Measurements from ENCODE around the gene SNX33. TPM values are rescaled to one million over a fixed set of nuclear protein-coding genes. Genes with fewer than 3 reads are reported as not detected.

SNX33 gene
- total RNA-seq, 1 donor from 2014 or later, result 10.1 TPM

DNA sequence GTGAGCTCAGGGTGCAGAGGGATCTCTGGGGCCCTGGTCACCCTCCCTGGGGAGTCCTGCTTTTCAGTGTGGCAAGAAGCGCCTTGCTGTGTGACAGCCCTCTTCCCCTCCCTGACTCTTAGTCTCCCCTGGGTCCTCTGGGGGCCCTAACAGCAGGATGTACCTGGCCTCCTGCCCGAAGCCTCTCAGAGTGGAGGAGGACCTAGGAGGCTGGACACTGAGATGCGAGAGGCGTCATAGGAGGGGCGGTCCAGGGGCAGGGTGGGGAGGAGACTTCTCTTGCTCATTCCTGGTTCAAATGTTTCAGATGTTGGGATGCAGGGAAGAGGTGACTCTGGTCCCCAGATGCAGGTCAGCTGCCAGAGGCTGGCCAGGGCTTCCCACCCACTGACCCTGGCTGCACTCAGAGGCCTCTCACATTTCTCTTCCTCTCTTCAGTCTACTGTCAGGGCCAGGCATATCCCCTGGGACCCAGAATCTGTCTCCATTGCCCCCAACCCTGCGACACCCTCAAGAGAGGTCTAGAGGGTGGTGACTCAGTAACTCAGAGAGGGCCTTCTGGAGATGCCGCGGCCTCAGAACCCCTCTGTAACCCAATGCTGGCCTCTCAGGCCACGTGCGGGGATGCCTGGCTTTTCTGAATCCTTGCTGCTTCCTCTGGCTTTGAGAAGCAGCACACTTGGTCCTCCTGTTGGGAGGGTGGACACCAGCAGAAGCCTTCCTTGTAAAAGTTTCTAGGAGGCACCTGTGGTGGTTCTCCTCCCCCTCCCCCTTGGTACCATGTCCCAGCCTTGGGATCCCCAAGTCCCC lies 25.9 kb downstream of the SNX33 start:
- Mint-ChIP-seq H3K4me1 (peaks cover 19% of the 10 kb centered on the region), H3K9me3 (no peaks in the 10 kb centered on the region), H3K27ac (no peak overlapping the region), H3K36me3 (no peaks in the 10 kb centered on the region), H3K27me3 (ENCODE audit: insufficient read depth, low read depth) (peaks cover 7% of the 10 kb centered on the region), H3K4me3 (no peak overlapping the region)
- no peaks in the 10 kb centered on the region for H3K27me3 ChIP-seq
- H2AFZ ChIP-seq (replicated peaks), result no peak overlapping the region
- DNase-seq (ENCODE audit: low spot score), result no peak
- no peaks in the 10 kb centered on the region for H3K9me3 ChIP-seq (ENCODE audit: low read depth)
- peak overlapping the region; percentile 11 for H3K4me2 ChIP-seq
- no peaks in the 10 kb centered on the region for H3K79me2 ChIP-seq (ENCODE audit: low read depth)
- no peak overlapping the region for H3K4me3 ChIP-seq
- no peak overlapping the region for H3K27ac ChIP-seq
- H3K9ac ChIP-seq, result no peak overlapping the region
- H3F3A ChIP-seq (ENCODE audit: low read depth), result no peaks in the 10 kb centered on the region
- H4K20me1 ChIP-seq (ENCODE audit: low read depth), result no peaks in the 10 kb centered on the region
- TF ChIP-seq, protein P1, sequence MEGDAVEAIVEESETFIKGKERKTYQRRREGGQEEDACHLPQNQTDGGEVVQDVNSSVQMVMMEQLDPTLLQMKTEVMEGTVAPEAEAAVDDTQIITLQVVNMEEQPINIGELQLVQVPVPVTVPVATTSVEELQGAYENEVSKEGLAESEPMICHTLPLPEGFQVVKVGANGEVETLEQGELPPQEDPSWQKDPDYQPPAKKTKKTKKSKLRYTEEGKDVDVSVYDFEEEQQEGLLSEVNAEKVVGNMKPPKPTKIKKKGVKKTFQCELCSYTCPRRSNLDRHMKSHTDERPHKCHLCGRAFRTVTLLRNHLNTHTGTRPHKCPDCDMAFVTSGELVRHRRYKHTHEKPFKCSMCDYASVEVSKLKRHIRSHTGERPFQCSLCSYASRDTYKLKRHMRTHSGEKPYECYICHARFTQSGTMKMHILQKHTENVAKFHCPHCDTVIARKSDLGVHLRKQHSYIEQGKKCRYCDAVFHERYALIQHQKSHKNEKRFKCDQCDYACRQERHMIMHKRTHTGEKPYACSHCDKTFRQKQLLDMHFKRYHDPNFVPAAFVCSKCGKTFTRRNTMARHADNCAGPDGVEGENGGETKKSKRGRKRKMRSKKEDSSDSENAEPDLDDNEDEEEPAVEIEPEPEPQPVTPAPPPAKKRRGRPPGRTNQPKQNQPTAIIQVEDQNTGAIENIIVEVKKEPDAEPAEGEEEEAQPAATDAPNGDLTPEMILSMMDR (IDR thresholded peaks at IDR 0.05), result no peak
- TF ChIP-seq EZH2phosphoT487 (IDR thresholded peaks at IDR 0.05), result no peak
- no peak for TF ChIP-seq EZH2 (IDR thresholded peaks at IDR 0.05)
- no peaks in the 10 kb centered on the region for H3K36me3 ChIP-seq
- H3K4me1 ChIP-seq, result peaks cover 26% of the 10 kb centered on the region

DNA sequence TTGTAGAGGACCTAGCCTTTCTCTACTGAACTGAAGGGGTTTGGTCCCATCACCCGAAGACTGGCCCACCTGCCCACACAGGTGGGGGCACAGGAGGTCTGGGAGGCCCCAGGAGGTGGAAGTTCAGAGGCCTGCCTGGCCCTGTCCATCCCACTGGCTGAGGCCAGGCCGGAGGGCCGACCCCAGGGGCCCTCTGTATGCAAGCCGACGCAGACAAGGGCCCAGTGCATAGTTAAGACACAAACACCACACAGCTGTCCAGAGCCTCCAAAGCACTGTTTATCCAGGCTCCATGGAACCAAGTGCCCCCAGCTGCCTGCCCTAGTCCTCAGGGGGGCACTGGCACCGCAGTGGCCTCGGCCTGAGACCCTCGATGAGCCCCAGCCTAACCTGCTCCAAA lies 26.7 kb downstream of the SNX33 start:
- H3K27ac ChIP-seq, result no peak overlapping the region
- no peaks in the 10 kb centered on the region for H3F3A ChIP-seq (ENCODE audit: low read depth)
- peaks cover 29% of the 10 kb centered on the region for H3K4me1 ChIP-seq
- H3K27me3 ChIP-seq, result no peaks in the 10 kb centered on the region
- no peak overlapping the region for H2AFZ ChIP-seq (replicated peaks)
- no peaks in the 10 kb centered on the region for H4K20me1 ChIP-seq (ENCODE audit: low read depth)
- H3K4me1 Mint-ChIP-seq, result peaks cover 24% of the 10 kb centered on the region
- no peaks in the 10 kb centered on the region for H3K36me3 Mint-ChIP-seq
- no peak overlapping the region for H3K4me3 Mint-ChIP-seq
- H3K9me3 Mint-ChIP-seq, result no peaks in the 10 kb centered on the region
- no peak overlapping the region for H3K27ac Mint-ChIP-seq
- H3K79me2 ChIP-seq (ENCODE audit: low read depth), result no peaks in the 10 kb centered on the region
- peaks cover 10% of the 10 kb centered on the region for H3K27me3 Mint-ChIP-seq (ENCODE audit: insufficient read depth, low read depth)
- no peak overlapping the region for H3K9ac ChIP-seq
- H3K36me3 ChIP-seq, result no peaks in the 10 kb centered on the region
- no peaks in the 10 kb centered on the region for H3K9me3 ChIP-seq (ENCODE audit: low read depth)
- TF ChIP-seq, protein P1 (IDR thresholded peaks at IDR 0.05), result no peak
- TF ChIP-seq EZH2 (IDR thresholded peaks at IDR 0.05) (no peak), EZH2phosphoT487 (IDR thresholded peaks at IDR 0.05) (no peak)
- no peak overlapping the region for H3K4me2 ChIP-seq
- H3K4me3 ChIP-seq, result no peak overlapping the region
- no peak for DNase-seq (ENCODE audit: low spot score)

DNA sequence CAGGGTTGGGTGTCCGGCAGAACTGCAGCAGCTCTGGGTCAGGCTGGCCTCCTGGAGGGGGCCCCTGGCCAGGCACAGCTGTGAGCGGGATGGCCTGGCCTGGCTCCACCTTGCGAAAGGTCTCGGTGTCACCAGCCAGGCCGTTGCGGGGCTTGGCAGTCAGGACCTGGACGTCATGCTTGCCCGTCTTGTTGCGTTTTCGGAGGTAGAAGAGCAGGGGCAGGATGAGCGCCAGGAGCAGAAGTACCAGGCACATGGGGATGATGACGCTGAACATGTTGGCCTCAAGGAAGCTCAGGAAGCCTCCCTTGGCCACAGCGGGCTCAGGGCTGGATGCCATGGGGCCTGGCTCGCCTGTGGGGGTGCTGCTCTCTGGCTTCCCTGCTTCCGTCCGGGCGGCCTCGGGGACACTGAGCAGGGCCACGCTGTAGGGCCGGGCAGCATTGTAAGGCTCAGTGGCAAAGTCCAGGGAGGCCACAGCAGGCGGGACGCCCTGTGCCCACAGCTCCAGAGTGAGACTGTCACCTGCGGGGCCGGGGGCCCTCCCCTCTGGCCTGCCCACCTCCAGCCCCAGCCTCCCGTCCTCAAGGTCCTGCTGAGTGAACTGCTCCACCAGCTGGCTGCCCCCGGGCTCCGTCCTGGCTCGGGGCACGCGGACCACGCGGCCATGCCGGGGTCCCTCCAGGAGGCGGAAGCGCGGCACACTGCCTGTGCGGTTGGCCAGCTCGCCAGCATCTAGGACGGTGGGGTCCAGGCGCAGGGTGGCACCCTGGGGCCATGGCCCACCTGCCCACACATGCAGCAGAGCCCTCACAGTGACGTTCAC lies 28.1 kb downstream of the SNX33 start:
- Histone ChIP-seq H3K79me2 (ENCODE audit: low read depth) (no peaks in the 10 kb centered on the region), H2AFZ (replicated peaks) (no peak overlapping the region), H3K27ac (no peak overlapping the region), H3K27me3 (no peaks in the 10 kb centered on the region), H3K4me1 (peaks cover 40% of the 10 kb centered on the region), H3K36me3 (no peaks in the 10 kb centered on the region), H3F3A (ENCODE audit: low read depth) (peaks cover 8% of the 10 kb centered on the region), H3K9me3 (ENCODE audit: low read depth) (no peaks in the 10 kb centered on the region), H3K9ac (no peak overlapping the region), H3K4me2 (no peak overlapping the region), H3K4me3 (no peak overlapping the region), H4K20me1 (ENCODE audit: low read depth) (no peaks in the 10 kb centered on the region)
- Mint-ChIP-seq H3K36me3 (no peaks in the 10 kb centered on the region), H3K9me3 (no peaks in the 10 kb centered on the region), H3K4me3 (no peak overlapping the region), H3K4me1 (peaks cover 30% of the 10 kb centered on the region), H3K27ac (no peak overlapping the region), H3K27me3 (ENCODE audit: insufficient read depth, low read depth) (peaks cover 6% of the 10 kb centered on the region)
- TF ChIP-seq EZH2 (IDR thresholded peaks at IDR 0.05) (no peak), EZH2phosphoT487 (IDR thresholded peaks at IDR 0.05) (no peak)
- TF ChIP-seq, protein P1 (IDR thresholded peaks at IDR 0.05), result no peak
- no peak for DNase-seq (ENCODE audit: low spot score)
